Femur (tissue), 1 donor: ENCODE measurements around the gene KLHL42.
A peak's percentile ranks its signal among the peaks of the same experiment; 100 is the strongest.
"Not testable (repeated sequence)": the region's sequence is repeated elsewhere in the genome, so short reads cannot be mapped to it uniquely, and the experiment has no call there.

Source experiments
- DNase-seq: peaks from one replicate; pipeline ENCODE4 v3.0.0-alpha.2; 2017

The KLHL42 gene, protein sequence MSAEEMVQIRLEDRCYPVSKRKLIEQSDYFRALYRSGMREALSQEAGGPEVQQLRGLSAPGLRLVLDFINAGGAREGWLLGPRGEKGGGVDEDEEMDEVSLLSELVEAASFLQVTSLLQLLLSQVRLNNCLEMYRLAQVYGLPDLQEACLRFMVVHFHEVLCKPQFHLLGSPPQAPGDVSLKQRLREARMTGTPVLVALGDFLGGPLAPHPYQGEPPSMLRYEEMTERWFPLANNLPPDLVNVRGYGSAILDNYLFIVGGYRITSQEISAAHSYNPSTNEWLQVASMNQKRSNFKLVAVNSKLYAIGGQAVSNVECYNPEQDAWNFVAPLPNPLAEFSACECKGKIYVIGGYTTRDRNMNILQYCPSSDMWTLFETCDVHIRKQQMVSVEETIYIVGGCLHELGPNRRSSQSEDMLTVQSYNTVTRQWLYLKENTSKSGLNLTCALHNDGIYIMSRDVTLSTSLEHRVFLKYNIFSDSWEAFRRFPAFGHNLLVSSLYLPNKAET

DNA sequence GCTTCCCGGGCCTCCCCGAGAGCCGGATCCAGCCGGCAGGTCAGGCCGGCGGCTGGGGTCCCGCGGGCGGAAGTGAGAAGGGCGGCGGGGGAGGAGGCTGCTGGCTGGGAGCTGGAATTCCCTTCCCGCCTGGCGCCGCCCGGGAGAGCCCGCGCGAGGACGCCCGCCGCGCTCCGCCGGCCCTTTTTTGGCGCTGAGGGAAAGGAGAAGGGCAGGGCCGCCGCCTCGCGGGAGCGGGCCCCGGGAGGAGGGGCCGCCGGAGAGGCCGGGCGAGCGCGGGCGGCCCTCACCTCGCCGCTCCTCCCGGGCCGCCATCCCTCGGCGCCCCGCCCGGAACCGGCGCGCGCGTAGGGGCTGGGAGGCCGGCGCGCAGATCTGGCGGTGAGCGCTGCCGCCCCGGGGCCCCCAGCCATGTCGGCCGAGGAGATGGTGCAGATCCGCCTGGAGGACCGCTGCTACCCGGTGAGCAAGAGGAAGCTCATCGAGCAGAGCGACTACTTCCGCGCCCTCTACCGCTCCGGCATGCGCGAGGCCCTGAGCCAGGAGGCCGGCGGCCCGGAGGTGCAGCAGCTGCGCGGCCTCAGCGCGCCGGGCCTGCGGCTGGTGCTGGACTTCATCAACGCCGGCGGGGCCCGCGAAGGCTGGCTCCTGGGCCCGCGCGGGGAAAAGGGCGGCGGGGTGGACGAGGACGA lies at the start of gene KLHL42, which contains the start of gene MANSC4:
Gene KLHL42 (plus strand): TSS at position 314 of the 692 bp plus-strand sequence. CDS start 98 bp downstream, at position 412.
Gene MANSC4 (minus strand): TSS at position 317 of the 692 bp plus-strand sequence. CDS start 8,960 bp downstream, outside the sequence.
- DNase-seq, result peak; percentile 85

DNA sequence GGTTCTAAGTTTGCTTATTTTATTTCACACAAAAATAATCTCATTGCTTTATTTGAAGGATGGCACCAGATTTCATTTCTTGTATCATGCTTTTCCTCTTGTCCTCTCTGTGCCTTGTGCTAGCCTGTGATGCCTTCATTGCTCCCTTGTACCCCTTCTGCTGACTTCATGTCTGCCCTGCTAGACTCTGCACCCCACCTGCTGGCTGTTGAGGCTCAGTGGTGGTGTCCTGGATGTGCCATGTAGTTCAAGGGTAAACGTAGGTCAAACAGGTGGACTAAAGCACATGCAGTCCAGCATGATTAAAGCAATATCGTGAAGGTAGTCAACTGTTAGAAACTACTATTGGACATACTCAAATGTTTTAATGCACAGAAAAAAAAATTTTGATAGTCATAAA lies 47.8 kb upstream of the KLHL42 start:
- no peak for DNase-seq

DNA sequence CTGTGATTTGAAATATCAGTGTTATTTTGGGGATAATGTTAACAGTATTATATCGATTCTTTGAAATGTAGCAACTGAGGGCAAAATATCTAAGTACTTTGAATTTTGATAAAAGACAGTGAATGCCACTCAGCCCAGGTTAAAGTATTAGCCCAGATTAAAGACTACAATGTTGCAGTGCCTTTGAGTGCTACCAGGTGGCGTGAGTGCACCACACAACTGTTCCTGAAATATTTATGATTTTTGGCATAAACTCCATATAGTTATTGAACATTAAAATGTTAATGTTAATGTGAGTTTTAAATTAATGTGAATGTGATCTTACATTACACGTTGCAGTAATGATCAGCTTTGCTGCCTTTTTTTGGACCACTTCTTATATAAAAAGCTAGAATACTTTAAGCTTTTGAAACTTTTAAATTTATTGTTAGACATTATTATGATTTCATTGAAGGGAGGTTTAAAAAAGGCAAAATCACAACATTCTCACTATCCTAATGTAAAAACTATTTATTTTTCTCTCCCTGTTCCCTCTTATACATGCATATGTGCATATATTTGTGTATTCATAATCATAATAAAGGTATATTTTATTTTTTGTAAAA lies 46.9 kb upstream of the KLHL42 start:
- no peak for DNase-seq

DNA sequence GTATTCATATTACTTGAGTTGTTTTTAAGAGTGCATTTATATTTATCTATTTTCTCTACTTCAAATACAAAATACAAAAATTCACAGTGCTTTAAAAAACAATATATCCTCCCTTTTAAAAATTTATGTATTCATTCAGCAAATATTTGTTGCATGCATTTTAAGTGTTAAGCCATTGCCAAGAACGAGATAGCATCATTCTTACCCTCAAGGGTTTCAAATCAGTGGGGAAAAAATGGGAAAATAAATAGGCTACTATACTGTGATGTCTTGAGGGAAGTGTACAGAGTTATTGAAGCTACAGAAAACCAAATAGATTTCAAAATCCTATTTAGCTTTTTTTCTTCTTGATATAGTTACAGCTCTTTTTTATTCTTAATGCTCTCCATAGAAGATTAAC lies 46.2 kb upstream of the KLHL42 start:
- DNase-seq, result no peak

DNA sequence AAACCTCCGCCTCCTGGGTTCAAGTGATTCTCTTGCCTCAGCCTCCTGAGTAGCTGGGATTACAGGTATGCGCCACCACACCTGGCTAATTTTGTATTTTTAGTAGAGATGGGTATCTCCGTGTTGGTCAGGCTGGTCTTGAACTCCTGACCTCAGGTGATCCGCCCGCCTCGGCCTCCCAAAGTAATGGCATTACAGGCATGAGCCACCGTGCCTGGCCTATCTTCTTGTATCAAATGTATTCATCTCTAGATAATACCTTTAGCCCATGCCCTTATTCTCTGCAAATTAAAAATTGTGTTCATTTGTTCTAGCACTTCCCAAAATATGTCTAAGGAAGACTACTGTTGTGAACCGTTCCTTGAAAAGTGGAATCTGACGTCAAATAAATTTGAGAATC lies 45.7 kb upstream of the KLHL42 start:
- DNase-seq, result not testable (repeated sequence)

DNA sequence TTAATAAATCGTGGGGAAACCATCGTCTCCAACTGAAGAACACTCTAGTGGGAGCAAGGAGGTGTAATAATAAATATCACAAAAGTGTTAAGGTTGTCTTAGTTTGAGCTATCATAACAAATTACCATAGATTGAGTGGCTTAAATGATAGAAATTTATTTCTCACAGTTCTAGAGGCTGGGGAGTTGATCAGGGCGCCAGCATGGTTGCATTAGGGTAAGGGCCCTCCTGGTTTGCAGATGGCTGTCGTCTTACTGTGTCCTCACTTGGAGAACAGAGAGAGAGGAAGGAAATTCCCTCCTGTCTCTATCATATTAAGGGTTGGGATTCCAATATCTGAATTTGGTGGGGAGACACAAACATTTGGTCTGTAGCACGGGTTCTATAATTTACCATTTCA lies 36.4 kb upstream of the KLHL42 start:
- no peak for DNase-seq

DNA sequence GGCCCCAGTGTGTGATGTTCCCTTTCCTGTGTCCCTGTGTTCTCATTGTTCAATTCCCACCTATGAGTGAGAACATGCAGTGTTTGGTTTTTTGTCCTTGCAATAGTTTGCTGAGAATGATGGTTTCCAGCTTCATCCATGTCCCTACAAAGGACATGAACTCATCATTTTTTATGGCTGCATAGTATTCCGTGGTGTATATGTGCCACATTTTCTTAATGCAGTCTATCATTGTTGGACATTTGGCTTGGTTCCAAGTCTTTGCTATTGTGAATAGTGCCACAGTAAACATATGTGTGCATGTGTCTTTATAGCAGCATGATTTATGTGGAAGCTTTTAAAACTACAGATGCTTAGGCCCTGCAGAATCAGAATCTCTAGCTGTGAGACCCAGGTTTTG lies 34.3 kb upstream of the KLHL42 start:
- not testable (repeated sequence) for DNase-seq

DNA sequence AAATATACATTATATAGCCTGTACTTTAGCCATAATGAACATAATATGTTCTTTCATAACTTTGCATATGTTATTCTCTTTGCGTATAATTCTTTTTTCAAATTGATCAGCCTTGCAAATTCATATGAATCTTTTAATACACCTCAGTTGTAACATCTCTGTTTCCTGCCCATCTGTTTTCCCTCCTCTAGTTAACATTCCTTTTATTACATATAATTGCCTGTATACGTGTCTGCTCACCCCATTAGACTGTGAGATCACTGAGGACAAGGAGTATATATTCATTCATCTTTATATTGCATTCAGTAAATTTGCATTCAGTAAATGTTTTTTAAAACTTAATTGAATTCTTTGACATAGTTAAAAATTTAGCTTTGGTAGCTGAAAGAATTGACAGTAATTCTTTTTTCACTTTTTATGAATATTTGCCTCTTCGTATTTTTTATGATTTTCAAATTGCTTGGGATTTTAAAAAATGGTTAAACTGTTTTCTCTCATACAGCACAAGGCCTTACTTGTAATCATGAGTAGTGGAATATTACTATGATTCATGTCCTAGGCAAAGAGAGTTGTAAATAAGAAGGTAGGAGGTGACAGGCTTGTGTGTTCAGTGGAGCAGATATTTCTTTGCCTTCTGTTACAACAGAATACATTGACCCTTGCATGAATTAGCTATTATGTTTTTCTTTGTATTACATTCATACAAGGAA lies 32.8 kb upstream of the KLHL42 start:
- no peak for DNase-seq

DNA sequence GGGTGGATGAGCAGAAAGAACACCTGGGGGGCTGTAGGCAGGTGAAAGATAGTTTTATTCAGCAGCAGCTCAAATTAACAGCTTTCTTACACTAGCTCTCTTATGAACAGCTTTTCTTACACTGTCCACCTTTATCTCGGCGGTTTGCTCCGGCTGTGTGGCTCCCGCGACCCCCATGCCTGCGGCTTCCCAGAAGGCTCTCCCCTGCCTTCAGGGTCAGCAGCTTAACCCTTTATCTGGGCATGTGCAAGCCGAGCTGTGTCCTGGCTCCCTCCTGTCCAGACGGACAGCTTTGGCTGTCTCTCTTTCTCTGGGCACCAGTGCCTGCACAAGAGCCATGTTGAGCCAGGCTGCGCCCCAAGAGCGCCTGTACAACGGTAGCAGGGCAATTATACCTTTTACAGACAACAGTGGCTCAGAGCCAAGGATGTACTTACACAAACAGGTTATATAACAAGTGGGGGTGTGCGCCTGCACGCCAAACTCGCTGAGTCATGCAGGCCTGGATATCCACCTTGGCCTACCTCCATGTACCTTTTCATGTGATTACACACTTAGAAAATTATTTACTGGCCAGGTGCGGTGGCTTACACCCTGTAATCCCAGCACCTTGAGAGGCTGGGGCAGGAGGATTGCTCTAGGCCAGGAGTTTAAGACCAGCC lies 28.5 kb upstream of the KLHL42 start:
- DNase-seq, result no peak

DNA sequence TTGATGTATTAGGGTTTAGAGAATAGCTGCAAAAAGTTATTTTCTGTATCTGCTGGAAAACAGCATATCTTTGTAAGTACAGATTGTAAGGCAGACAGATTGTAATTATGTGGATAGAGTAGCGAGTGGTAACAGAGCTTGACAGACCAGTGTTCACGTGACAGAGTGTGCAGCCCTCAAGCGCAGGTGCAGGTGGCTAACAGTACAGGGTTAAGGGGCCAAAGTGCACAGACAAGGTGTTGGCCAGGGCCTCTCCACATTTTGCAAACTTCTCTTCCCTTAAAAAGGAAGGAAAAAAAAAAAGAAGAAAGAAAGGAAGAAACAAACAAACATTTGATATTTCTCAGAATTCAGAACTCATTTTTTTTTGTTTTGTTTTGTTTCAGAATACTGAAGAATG lies 25.2 kb upstream of the KLHL42 start:
- no peak for DNase-seq

DNA sequence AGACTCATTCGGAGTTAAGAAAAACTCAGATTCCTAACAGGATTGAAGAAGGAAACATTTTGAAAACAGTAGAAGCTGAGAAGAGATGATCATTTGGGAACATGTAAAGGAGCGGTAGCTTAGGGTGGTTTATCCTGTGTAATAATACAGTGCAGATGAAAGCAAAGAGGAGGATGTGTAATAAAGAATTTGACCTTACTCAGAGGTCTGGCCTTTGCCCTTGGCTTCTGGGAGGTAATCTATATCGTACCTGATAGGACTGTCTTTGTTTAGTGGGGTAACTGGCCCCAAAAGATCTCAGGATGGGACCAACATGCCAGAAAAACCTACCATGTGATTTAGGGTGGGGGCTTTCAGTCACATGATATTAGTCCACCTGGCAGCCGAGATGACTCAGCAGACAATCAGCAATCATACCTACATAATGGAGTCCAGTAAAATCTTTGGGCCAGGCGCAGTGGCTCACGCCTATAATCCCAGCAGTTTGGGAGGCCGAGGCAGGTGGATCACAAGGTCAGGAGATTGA lies 23.3 kb upstream of the KLHL42 start:
- DNase-seq, result no peak

DNA sequence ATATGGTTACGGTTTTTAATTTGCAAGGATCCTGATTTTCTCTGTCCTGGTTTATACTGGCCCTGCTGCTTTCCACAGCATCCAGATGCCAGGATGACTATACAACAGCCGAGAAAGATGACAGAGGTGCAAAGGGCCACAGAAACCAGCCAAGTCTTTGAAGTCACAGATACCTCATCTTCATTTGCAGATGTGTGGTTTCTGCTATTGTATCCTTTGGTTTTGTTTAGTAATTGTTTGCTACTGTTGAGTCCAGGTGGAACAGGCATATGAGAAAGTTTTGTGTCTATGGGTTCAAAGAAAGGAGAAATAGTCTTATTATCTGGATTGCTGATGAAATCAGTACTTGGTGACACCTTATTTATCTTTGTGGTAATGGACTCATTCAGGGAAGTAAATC lies 17.3 kb upstream of the KLHL42 start:
- no peak for DNase-seq

DNA sequence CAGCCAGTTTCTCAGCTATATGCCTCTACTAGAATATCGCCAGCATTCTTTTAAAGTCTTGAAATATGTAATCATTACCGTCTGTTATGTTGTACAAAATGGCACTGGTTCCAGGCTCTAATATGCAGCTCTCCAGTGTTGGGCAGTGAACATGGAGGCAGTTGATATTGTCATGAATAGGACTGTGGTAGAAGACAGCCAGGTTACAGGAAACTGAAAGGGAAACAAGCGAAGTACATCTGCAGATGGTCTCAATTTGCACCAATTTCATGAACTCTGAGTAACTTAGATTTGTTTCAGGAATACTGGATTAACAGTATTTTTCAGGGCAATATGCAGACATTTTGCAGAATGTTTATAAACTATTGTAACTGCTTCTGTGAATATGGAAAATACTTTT lies 13.4 kb upstream of the KLHL42 start:
- DNase-seq, result no peak

DNA sequence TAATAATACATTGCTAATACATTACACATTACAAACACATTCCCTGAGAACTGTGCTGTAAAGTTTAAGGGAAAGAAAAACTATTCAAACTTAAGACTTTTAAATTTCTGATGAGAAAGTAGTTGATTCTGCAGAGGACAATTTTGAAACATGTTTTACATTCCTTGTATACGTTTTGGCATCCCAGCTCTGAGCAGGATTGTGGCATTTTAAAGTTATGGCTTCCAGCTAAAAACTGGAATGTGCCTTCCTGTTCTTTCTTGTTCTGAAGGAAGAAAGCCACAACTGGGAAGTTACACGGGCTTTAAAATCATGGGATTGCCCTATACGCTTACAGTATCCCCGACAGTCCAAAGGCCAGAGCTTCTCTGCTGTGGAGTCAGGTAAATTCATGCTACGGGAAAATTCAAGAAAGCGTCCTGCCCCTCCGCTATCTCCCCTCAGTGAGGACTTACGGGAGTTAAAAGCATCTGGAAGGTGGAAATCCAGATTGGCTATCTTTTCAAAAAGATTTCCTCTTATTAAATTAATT lies 10.8 kb upstream of the KLHL42 start:
- DNase-seq, result no peak

DNA sequence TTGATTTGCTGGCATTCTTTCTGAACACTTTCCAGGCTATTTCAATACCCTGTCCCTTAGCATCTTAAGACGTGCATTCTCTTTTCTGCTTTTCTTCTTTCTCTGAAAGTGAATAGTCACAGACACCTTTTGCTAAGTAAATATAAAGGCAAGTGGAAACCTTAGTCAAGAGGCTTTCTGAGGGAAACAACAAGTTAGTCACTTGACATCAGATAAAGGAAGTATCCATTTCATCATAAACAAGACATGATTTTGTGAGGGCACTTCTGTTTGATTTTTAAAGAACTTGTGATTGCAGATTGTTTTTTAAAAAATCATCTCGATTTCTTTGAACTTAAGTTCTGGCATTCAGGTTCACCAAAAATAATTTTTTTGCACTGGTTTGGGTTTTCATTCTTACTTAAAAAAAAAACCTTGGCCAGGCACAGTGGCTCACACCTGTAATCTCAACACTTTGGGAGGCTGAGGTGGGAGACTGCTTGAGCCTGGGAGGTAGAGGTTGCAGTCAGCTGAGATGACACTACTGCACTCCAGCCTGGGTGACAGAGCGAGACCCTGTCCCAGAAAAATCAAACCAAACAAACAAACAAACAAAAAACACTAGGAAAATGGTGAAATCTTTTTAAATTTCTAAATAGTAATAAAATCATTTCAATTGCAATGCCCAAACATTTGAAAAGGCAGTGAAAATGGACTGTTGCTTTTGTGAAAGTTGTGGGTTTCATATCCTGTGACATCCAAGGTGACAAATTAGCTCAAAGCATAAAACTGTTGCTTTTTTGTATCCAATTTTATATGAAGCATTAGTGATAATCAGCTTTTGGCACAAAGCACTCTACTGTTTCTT lies 8.3 kb upstream of the KLHL42 start:
- DNase-seq, result no peak

DNA sequence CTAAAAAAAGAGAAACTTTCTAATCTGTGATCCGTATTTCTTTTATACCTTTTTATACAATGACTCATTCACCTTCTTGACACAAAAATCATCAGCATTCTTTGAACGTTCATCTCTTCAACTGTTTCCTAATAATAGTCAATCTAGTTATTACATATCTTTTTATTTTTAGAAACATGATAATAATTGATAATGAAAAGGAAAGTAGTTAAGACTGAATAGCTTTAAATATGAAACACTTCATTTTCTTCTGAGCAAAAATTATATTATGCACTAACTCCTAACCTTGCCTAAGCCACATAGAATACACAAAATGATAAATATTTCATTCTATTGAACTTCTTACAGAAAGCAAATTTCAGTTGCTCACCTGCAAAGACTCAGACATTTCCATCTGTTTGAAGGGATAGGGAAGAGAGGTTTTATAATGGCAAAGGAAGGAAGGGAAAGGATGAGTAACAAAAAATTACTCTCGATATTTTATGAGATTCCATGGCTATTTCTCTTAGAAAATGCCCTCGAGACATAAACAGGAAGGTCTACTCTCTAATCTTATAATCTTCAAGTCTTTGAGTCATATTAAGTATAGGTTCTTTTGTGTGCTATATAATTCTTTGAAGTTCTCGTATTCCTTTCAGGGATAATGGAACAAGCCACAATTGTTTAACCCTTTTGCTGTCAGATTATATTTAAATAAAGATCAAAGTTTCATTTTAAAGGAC lies 7.5 kb upstream of the KLHL42 start:
- no peak for DNase-seq

DNA sequence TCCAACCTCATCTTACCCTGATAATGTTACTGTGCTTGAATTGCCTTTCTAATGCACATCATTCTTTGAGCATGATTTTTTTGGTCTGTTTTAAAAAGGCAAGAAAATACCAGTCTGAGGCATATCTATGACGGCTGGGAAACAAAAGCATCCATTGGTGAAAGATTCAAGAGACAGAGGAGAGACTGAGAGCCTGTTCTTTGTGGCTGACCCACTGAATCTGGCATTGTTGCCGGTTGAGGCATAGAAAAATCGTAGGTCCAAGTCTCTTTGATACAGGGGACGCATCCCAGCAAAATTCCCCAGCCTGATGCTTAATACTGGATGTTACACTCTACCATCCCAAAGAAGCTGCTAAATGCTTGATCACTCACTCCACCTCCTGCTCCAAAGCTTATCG lies 2.9 kb upstream of the KLHL42 start:
- no peak for DNase-seq

DNA sequence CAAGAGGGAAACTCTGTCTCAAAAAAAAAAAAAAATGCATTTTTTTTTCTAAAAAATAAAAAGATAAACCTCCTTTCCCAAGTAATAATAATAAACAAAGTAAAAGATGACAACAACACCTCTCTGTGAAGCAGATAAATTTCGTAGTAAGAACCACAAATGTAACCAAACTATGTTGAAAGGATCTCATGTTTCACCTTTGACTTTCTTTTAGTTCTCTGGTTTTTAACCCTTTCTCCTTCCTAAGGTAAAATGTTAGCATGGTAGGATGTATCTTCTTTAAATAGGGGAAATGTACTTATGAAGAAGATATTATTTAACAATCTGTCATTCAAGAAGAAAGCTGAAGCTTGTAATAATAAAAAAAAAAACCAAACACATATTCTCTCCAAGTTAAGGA lies 1.8 kb upstream of the KLHL42 start:
- no peak for DNase-seq

DNA sequence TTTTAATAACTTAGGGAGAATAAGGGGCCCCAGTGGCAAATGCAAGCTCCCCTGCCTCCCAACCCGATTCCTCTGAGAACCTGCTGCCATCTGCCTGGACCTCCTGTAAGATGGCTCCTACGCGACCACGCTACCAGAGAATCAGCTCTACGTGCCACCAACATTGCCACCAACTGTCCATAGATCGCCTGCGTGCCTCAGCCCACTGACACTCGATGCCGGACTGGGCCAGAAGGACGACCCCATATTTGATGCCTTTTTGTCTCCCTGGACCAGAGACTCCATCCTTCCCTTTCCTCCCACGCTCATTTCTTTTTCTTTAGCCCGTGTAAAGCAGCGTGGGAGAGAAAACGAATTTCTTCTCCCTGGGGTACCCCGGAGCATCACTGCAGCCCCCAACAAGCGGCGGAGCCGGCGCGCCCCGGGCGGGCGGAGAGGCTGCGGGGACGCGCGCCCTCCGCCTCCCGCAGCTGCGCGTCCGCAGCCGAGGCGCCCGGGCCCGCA lies 565 bp upstream of the KLHL42 start:
- DNase-seq, result peak; percentile 43
